Progenitor cell of endocrine pancreas (in vitro differentiated cells): ENCODE data around the gene SLC39A12. TPM values are rescaled to one million over a fixed set of nuclear protein-coding genes. Genes with fewer than 3 reads are reported as not detected.

Experiments used
- DNase-seq: peaks from one replicate; pipeline ENCODE4 v3.0.0; 2021; ENCODE audit warnings: low spot score; ENCODE audit not compliant: unreplicated experiment
- H3K27ac Mint-ChIP-seq: 2 replicates; pipeline ENCODE4 v1.8.0; 2021; ENCODE audit warnings: mild to moderate bottlenecking, moderate library complexity, mixed read lengths
- H3K27me3 Mint-ChIP-seq: 2 replicates; pipeline ENCODE4 v1.8.0; 2021; ENCODE audit warnings: mixed read lengths
- H3K36me3 Mint-ChIP-seq: 2 replicates; pipeline ENCODE4 v1.8.0; 2022; ENCODE audit warnings: mixed read lengths; ENCODE audit not compliant: insufficient read depth
- H3K4me1 Mint-ChIP-seq: 2 replicates; pipeline ENCODE4 v1.8.0; 2021; ENCODE audit warnings: low read depth, mixed read lengths
- H3K4me3 Mint-ChIP-seq: 2 replicates; pipeline ENCODE4 v1.8.0; 2021; ENCODE audit warnings: low read depth, mild to moderate bottlenecking, moderate library complexity, mixed read lengths
- H3K9me3 Mint-ChIP-seq: 2 replicates; pipeline ENCODE4 v1.8.0; 2021; ENCODE audit warnings: low read depth, mixed read lengths
- total RNA-seq: library from RNA; stranded (reverse); gene quantifications from 2 replicates; pipeline ENCODE4 v1.2.1, GENCODE V29; 2021
- TF ChIP-seq, protein P1 (sequence below): fragments of 200-600 bp; sonication (generic); IDR thresholded peaks from one replicate; pipeline ENCODE4 v1.5.0; 2021; ENCODE audit warnings: antibody characterized with exemption, mild to moderate bottlenecking; ENCODE audit not compliant: unreplicated experiment

Gene SLC39A12
- total RNA-seq, 1 donor from 2014 or later: not detected

DNA sequence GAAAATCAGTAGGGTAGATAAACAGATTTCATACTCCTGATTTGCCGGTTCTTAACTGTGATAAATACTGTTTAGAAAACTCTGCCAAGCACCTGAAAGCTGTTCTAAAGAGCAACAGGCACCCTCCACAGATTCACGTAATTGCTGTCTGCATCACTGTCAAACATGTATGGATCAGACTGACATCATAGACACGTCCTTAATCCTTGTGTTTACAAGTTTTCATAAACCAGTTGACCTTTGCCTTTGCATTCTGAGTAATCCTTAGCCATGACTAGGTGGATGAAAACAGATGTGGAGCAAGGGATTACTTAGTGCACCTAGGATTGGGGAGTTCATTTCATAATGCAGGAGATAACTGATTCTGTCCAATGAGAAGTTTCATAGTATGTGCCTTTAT lies 41.6 kb downstream of the SLC39A12 start:
- TF ChIP-seq, protein P1, sequence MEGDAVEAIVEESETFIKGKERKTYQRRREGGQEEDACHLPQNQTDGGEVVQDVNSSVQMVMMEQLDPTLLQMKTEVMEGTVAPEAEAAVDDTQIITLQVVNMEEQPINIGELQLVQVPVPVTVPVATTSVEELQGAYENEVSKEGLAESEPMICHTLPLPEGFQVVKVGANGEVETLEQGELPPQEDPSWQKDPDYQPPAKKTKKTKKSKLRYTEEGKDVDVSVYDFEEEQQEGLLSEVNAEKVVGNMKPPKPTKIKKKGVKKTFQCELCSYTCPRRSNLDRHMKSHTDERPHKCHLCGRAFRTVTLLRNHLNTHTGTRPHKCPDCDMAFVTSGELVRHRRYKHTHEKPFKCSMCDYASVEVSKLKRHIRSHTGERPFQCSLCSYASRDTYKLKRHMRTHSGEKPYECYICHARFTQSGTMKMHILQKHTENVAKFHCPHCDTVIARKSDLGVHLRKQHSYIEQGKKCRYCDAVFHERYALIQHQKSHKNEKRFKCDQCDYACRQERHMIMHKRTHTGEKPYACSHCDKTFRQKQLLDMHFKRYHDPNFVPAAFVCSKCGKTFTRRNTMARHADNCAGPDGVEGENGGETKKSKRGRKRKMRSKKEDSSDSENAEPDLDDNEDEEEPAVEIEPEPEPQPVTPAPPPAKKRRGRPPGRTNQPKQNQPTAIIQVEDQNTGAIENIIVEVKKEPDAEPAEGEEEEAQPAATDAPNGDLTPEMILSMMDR: no peak
- H3K4me3 Mint-ChIP-seq: no peak overlapping the region

DNA sequence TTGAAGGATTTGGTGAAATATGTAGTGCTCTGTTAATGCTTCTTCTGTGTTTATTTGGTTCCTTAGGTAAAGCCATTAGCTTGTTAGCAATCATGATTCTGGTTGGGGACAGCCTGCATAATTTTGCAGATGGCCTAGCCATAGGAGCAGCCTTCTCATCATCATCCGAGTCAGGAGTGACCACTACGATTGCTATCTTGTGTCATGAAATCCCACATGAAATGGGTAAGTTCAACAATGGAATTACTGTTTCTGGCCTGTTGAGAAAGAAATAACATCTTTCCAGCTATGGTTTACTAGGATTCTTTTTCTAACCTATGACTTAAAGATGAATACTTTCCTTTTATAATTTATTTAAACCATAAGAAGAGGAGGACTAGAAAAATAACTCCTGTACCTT lies 48.9 kb downstream of the SLC39A12 start:
- TF ChIP-seq, protein P1: no peak
- Mint-ChIP-seq H3K9me3 (no peaks in the 10 kb centered on the region), H3K27ac (no peak overlapping the region), H3K4me1 (peaks cover 12% of the 10 kb centered on the region), H3K27me3 (no peaks in the 10 kb centered on the region), H3K4me3 (no peak overlapping the region), H3K36me3 (no peaks in the 10 kb centered on the region)
- DNase-seq: no peak

More for the DNA sequence above, 41.6 kb downstream of the SLC39A12 start:
- Mint-ChIP-seq H3K9me3 (no peaks in the 10 kb centered on the region), H3K27ac (no peak overlapping the region), H3K4me1 (peaks cover 2% of the 10 kb centered on the region), H3K36me3 (no peaks in the 10 kb centered on the region), H3K27me3 (peaks cover 4% of the 10 kb centered on the region)
- no peak for DNase-seq

DNA sequence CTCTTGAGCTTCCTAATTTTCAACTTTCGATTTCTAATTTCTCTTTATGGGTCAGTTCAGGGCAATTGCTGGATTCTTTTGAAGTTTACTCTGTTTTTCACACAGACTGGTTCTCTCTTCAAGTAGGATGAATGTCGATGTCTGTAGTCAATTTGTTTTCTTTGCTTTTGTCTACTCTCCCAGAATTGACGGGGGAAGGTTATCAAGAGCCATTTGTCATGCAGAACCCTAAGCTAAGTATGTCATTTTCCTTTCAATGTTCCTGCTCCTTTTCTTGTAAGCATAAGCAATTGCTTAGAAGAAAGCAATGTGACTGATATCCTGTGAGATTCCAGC lies 53.7 kb downstream of the SLC39A12 start:
- Mint-ChIP-seq H3K4me3 (no peak overlapping the region), H3K36me3 (no peaks in the 10 kb centered on the region), H3K27me3 (peaks cover 7% of the 10 kb centered on the region), H3K4me1 (peaks cover 16% of the 10 kb centered on the region), H3K9me3 (no peaks in the 10 kb centered on the region), H3K27ac (no peak overlapping the region)
- DNase-seq: no peak
- TF ChIP-seq, protein P1: no peak

DNA sequence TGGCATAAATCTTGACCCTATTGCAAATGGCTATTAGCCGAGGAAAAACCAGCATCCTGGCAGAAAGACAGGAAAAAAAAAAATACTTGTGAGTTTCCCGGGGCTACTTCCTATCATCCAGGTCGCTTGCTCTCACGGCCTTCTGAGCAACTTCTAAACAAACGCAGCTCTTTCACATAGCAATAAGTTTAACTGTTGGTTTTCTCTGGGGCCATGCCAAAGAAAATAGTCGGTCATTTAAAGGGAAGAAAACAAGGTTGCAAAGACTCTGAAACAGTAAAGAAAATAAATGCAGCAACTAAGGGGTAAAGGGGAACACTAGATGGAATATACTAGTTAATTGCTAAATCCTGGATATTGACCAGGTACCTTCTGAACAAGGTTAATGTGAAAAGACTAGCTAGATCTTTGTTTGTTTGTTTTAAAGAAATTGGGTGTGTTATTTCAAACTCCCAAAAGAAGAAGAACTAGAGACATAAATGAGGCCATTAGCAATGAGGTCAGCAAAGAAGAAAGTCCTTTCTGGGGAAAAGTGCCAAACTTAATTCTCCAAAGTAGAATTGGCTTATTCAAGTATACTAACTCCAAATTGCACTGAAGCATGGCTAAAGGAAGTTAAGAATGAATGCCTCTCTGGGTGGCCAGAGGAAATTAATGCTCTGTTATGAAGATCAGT lies 54.2 kb downstream of the SLC39A12 start:
- DNase-seq: no peak
- no peaks in the 10 kb centered on the region for H3K36me3 Mint-ChIP-seq
- H3K4me3 Mint-ChIP-seq: peak overlapping the region; percentile 27
- no peak overlapping the region for H3K27ac Mint-ChIP-seq
- H3K4me1 Mint-ChIP-seq: peaks cover 16% of the 10 kb centered on the region
- H3K27me3 Mint-ChIP-seq: peaks cover 9% of the 10 kb centered on the region
- TF ChIP-seq, protein P1: no peak
- no peaks in the 10 kb centered on the region for H3K9me3 Mint-ChIP-seq

DNA sequence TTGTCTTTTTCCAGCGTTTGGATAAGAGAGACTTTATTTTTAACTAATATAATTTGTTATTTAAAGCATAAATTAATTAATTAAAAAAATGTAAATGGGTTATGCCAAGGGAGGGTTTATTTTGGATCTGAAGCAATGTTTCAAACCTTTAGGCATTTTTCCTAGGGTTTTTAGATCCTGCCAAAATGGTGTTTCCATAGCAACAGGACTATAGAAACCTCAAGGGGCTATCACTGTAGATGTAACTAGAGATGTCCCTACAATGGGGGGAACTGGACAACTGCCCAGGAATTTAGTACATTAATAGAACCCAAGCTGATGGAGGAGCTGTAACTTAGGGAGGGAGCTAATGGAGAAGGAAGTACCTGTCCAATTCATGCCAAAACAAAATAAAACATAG lies 57.3 kb downstream of the SLC39A12 start:
- DNase-seq: no peak
- H3K27me3 Mint-ChIP-seq: peaks cover 9% of the 10 kb centered on the region
- H3K9me3 Mint-ChIP-seq: no peaks in the 10 kb centered on the region
- H3K4me3 Mint-ChIP-seq: no peak overlapping the region
- no peaks in the 10 kb centered on the region for H3K36me3 Mint-ChIP-seq
- TF ChIP-seq, protein P1: no peak
- H3K4me1 Mint-ChIP-seq: peaks cover 16% of the 10 kb centered on the region
- H3K27ac Mint-ChIP-seq: no peak overlapping the region
